Panc1 (cell line): ENCODE measurements around the gene PAQR7. TPM values are rescaled to one million over a fixed set of nuclear protein-coding genes. Genes with fewer than 3 reads are reported as not detected.

Experiments used
- ATAC-seq: fragments of 200-7000 bp; cut with Tn5 transposase; 2 replicates; pipeline ENCODE4 v1.9.1; 2020; ENCODE audit warnings: mild to moderate bottlenecking, moderate library complexity
- BruUV-seq: library from RNA; stranded (reverse); fragments of 400-500 nt; replicated peaks from 2 replicates; lab custom pipeline; 2021; lab: Mats Ljungman, UMichigan
- CTCF ChIA-PET: fragments of 300-600 bp; sonication (Branson Sonifier 250); formaldehyde crosslinking; loops from one replicate; lab custom pipeline; 2022; ENCODE audit warnings: antibody characterized with exemption; lab: Charles Lee
- POLR2A ChIA-PET: fragments of 300-600 bp; sonication (Branson Sonifier 250); formaldehyde crosslinking; loops from one replicate; lab custom pipeline; 2022; ENCODE audit warnings: antibody characterized with exemption; lab: Charles Lee
- DNase-seq: peaks from one replicate; pipeline ENCODE4 v3.0.0-alpha.2; 2010; ENCODE audit warnings: low read depth, low spot score
- H3K27ac ChIP-seq: 2 replicates; pipeline ENCODE4 v1.5.1; 2011; ENCODE audit warnings: mild to moderate bottlenecking, low read length, inconsistent platforms
- H3K27me3 ChIP-seq: fragments of 200-500 bp; sonication (Bioruptor generic); 2 replicates; pipeline ENCODE4 v1.6.0; 2014; ENCODE audit warnings: low read length, inconsistent platforms; ENCODE audit not compliant: control insufficient read depth, insufficient read depth
- H3K36me3 ChIP-seq: fragments of 200-500 bp; sonication (Bioruptor generic); 2 replicates; pipeline ENCODE4 v1.5.1; 2014; ENCODE audit warnings: inconsistent platforms, mild to moderate bottlenecking, low read length, moderate library complexity; ENCODE audit not compliant: control insufficient read depth, insufficient read depth
- H3K4me1 ChIP-seq: 2 replicates; pipeline ENCODE4 v1.5.1; 2011; ENCODE audit warnings: inconsistent platforms, mild to moderate bottlenecking, low read length, moderate library complexity; ENCODE audit not compliant: control insufficient read depth, insufficient read depth
- H3K4me3 ChIP-seq, 2 experiments: 2 replicates each; pipeline ENCODE4 v1.5.1; 2011 to 2012; ENCODE audit warnings: low read depth in 2 of 2, low read length in 2 of 2, mild to moderate bottlenecking in 2 of 2, inconsistent platforms in 1 of 2, moderate library complexity in 1 of 2
- H3K9me3 ChIP-seq: fragments of 200-500 bp; sonication (Bioruptor generic); 2 replicates; pipeline ENCODE4 v1.5.1; 2014; ENCODE audit warnings: low read depth, mild to moderate bottlenecking, inconsistent platforms, low read length, moderate library complexity; ENCODE audit not compliant: control insufficient read depth, insufficient read depth
- POLR2AphosphoS5 ChIP-seq: IDR thresholded peaks from 2 replicates; pipeline ENCODE4 v1.6.1; 2012; ENCODE audit warnings: mild to moderate bottlenecking, low read depth, low read length, moderate library complexity
- SIN3A ChIP-seq: IDR thresholded peaks from 2 replicates; pipeline ENCODE4 v1.6.1; 2012; ENCODE audit warnings: low read depth, mild to moderate bottlenecking, low read length, moderate library complexity, borderline replicate concordance; ENCODE audit not compliant: insufficient read depth
- TCF7L2 ChIP-seq: IDR thresholded peaks from 2 replicates; pipeline ENCODE4 v1.6.1; 2011; ENCODE audit warnings: mild to moderate bottlenecking, low read depth, low read length, inconsistent platforms
- in situ Hi-C: cut with HindIII; loops from 2 replicates; pipeline ENCODE4 v1.10.0; 2016; ENCODE audit warnings: low sequenced_read_pairs, low pct_unique_long_range_greater_than_20kb
- intact Hi-C: fragments of 100-400 bp; cut with micrococcal nuclease; formaldehyde crosslinking; loops from one replicate; pipeline ENCODE4 v1.10.0; 2022; ENCODE audit not compliant: unreplicated experiment
- total RNA-seq: library from RNA; stranded (reverse); gene quantifications from one replicate; pipeline ENCODE4 v1.2.1, GENCODE V29; 2021; ENCODE audit not compliant: unreplicated experiment
- TF ChIP-seq, protein P1 (sequence below): fragments of 450-650 bp; IDR thresholded peaks from 2 replicates; pipeline ENCODE4 v1.5.1; 2017; ENCODE audit warnings: mild to moderate bottlenecking
- TF ChIP-seq, protein P2 (sequence below), 2 experiments: IDR thresholded peaks; 2 replicates each; pipeline ENCODE4 v1.6.1; 2011 to 2012; ENCODE audit warnings: low read depth in 2 of 2, control low read depth in 1 of 2, low read length in 1 of 2, mild to moderate bottlenecking in 1 of 2, moderate library complexity in 1 of 2; ENCODE audit not compliant: insufficient read depth in 1 of 2

The PAQR7 gene
- total RNA-seq, 1 experiment from 2014 or later, result 30.9 TPM

DNA sequence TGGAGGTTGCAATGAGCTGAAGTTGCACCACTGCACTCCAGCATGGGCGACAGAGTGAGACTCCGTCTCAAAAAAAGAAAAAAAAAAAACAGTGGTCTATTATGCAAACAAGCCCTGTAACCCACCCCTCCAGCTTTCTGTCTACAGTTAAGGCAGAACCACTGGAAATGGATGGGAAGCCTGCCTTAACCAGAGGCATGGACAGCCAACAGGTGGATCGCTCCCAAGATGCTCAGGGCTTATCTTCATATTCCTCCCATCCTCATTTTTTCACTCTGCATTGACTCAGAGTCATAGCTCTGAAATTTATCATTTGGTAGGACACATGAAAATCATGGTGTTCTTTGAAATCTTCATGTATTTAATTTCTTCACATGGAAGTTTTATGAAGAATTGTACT is 47.0 kb downstream of the PAQR7 start:
- Histone ChIP-seq H3K4me1 (no peaks in the 10 kb centered on the region), H3K4me3 (no peak overlapping the region), H3K27me3 (no peaks in the 10 kb centered on the region), H3K27ac (no peak overlapping the region), H3K9me3 (no peaks in the 10 kb centered on the region), H3K36me3 (peaks cover 33% of the 10 kb centered on the region)
- TF ChIP-seq TCF7L2 (no peak), SIN3A (no peak)
- TF ChIP-seq, protein P1, sequence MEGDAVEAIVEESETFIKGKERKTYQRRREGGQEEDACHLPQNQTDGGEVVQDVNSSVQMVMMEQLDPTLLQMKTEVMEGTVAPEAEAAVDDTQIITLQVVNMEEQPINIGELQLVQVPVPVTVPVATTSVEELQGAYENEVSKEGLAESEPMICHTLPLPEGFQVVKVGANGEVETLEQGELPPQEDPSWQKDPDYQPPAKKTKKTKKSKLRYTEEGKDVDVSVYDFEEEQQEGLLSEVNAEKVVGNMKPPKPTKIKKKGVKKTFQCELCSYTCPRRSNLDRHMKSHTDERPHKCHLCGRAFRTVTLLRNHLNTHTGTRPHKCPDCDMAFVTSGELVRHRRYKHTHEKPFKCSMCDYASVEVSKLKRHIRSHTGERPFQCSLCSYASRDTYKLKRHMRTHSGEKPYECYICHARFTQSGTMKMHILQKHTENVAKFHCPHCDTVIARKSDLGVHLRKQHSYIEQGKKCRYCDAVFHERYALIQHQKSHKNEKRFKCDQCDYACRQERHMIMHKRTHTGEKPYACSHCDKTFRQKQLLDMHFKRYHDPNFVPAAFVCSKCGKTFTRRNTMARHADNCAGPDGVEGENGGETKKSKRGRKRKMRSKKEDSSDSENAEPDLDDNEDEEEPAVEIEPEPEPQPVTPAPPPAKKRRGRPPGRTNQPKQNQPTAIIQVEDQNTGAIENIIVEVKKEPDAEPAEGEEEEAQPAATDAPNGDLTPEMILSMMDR, result no peak
- TF ChIP-seq, protein P2, sequence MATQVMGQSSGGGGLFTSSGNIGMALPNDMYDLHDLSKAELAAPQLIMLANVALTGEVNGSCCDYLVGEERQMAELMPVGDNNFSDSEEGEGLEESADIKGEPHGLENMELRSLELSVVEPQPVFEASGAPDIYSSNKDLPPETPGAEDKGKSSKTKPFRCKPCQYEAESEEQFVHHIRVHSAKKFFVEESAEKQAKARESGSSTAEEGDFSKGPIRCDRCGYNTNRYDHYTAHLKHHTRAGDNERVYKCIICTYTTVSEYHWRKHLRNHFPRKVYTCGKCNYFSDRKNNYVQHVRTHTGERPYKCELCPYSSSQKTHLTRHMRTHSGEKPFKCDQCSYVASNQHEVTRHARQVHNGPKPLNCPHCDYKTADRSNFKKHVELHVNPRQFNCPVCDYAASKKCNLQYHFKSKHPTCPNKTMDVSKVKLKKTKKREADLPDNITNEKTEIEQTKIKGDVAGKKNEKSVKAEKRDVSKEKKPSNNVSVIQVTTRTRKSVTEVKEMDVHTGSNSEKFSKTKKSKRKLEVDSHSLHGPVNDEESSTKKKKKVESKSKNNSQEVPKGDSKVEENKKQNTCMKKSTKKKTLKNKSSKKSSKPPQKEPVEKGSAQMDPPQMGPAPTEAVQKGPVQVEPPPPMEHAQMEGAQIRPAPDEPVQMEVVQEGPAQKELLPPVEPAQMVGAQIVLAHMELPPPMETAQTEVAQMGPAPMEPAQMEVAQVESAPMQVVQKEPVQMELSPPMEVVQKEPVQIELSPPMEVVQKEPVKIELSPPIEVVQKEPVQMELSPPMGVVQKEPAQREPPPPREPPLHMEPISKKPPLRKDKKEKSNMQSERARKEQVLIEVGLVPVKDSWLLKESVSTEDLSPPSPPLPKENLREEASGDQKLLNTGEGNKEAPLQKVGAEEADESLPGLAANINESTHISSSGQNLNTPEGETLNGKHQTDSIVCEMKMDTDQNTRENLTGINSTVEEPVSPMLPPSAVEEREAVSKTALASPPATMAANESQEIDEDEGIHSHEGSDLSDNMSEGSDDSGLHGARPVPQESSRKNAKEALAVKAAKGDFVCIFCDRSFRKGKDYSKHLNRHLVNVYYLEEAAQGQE (IDR thresholded peaks at IDR 0.05; ENCODE audit: insufficient read depth in 1 of 2, low read depth in 2 of 2, low read length in 1 of 2), result no peak
- in situ Hi-C loops (no loop called here), intact Hi-C loops (no loop called here)
- ATAC-seq (no peak), DNase-seq (no peak)
- BruUV-seq, result no TSS peak
- ChIA-PET POLR2A (no interaction called here), CTCF (no interaction called here)

DNA sequence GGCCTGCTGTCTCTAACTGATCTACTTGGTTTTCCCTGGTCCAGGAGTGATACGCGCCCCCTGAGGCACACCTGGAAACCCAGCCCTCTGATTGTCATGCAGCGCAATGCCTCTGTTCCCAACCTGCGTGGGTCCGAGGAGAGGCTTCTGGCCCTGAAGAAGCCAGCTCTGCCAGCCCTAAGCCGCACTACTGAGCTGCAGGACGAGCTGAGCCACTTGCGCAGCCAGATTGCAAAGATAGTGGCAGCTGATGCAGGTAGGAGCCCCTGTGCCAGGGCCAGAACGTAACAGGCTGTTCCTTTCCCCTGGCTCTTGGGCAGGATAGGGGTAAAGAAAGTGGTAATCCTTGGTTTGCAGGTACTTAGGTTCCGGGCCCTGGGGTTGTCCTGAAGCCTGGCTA is 48.9 kb downstream of the PAQR7 start:
- H3K27me3 ChIP-seq, result no peaks in the 10 kb centered on the region
- no TSS peak for BruUV-seq
- no peaks in the 10 kb centered on the region for H3K9me3 ChIP-seq
- DNase-seq, result no peak
- no peak overlapping the region for H3K4me3 ChIP-seq
- intact Hi-C loops (no loop called here), in situ Hi-C loops (no loop called here)
- POLR2A ChIA-PET, result no interaction called here
- CTCF ChIA-PET, result no interaction called here
- no peak overlapping the region for H3K27ac ChIP-seq
- peaks cover 21% of the 10 kb centered on the region for H3K36me3 ChIP-seq
- peaks cover 9% of the 10 kb centered on the region for H3K4me1 ChIP-seq
- ATAC-seq, result no peak
- TF ChIP-seq, protein P2 (IDR thresholded peaks at IDR 0.05; ENCODE audit: insufficient read depth in 1 of 2, low read depth in 2 of 2, low read length in 1 of 2), result no peak
- TF ChIP-seq SIN3A, result no peak
- TF ChIP-seq, protein P1, result no peak
- no peak for TF ChIP-seq POLR2AphosphoS5
- TF ChIP-seq TCF7L2, result no peak
